Esophagus squamous epithelium (tissue), 5 donors: ENCODE measurements around the gene ENDOV. TPM values are rescaled to one million over a fixed set of nuclear protein-coding genes. Genes with fewer than 3 reads are reported as not detected.

Source experiments
- DNase-seq: peaks from one replicate; lab custom pipeline; 2025; lab: John Stamatoyannopoulos, UW
- H3K27ac ChIP-seq, 4 donors: fragments of 200-600 bp; sonication (generic); one replicate each; pipeline ENCODE4 v1.5.1; 2016 to 2019; ENCODE audit warnings: mild to moderate bottlenecking in 1 of 4
- H3K27me3 ChIP-seq, 4 donors: fragments of 200-600 bp; sonication (generic); 1 replicate in 3 of 4; 2 replicates in 1 of 4; pipeline versions ENCODE4 v1.5.1 to v1.6.0; 2017 to 2021; ENCODE audit warnings: antibody characterized with exemption in 1 of 4
- H3K36me3 ChIP-seq, 3 donors: fragments of 200-600 bp; sonication (generic); one replicate each; pipeline ENCODE4 v1.5.1; 2016 to 2019
- H3K4me1 ChIP-seq, 3 donors: fragments of 200-600 bp; sonication (generic); one replicate each; pipeline ENCODE4 v1.5.1; 2017 to 2019
- H3K4me3 ChIP-seq, 4 donors: fragments of 200-600 bp; sonication (generic); 1 replicate in 3 of 4; 2 replicates in 1 of 4; pipeline ENCODE4 v1.5.1; 2016 to 2019; ENCODE audit warnings: mild to moderate bottlenecking in 2 of 4, moderate library complexity in 1 of 4
- H3K9me3 ChIP-seq, 3 donors: fragments of 200-600 bp; sonication (generic); one replicate each; pipeline ENCODE4 v1.5.1; 2016 to 2019
- CTCF ChIP-seq, 6 experiments: fragments of 450-650 bp in 4 of 6; fragments of 200-600 bp in 2 of 6; sonication (generic) in 2 of 6; IDR thresholded peaks; one replicate each; pipeline ENCODE4 v1.5.1; 2016 to 2019; ENCODE audit warnings: antibody characterized with exemption in 6 of 6, mild to moderate bottlenecking in 4 of 6, moderate library complexity in 4 of 6
- POLR2A ChIP-seq, 4 donors: fragments of 450-650 bp; IDR thresholded peaks; one replicate each; pipeline ENCODE4 v1.6.1; 2017; ENCODE audit warnings: antibody characterized with exemption in 4 of 4, mild to moderate bottlenecking in 4 of 4, moderate library complexity in 3 of 4
- WGBS, 2 donors: methylation state at CpG; one replicate each; pipeline ENCODE4 v1.1.5; 2018; 5-methylcytosine and 5-hydroxymethylcytosine counted together
- intact Hi-C: fragments of 100-400 bp; cut with DNase I; formaldehyde crosslinking; loops from one replicate; pipeline ENCODE4 v1.15.0; 2022
- total RNA-seq, 4 donors: library from RNA; depleted of rRNA; stranded (reverse); fragments of >200 nt; gene quantifications; one replicate each; pipeline ENCODE4 v1.1.0, GENCODE V29; 2016
- donor health status: DM: yes; HTN: yes; CAD: no.

Gene ENDOV
- total RNA-seq, 4 donors from 2014 or later: 7.4 to 16.0 (median 14.5) TPM

- Histone ChIP-seq H3K4me3 (no peak overlapping the region), H3K27ac (no peak overlapping the region), H3K36me3 (peaks cover 40 to 100% (median 81%) of the 10 kb centered on the region in 3 donors), H3K27me3 (no peaks in the 10 kb centered on the region), H3K9me3 (no peaks in the 10 kb centered on the region), H3K4me1 (no peaks in the 10 kb centered on the region)
- TF ChIP-seq CTCF (IDR thresholded peaks at IDR 0.05) (no peak), POLR2A (IDR thresholded peaks at IDR 0.05) (no peak)
- 71 to 80% methylated on average over 13 to 14 of the region's 18 CpGs for WGBS, 2 donors
- DNase-seq: no peak
- intact Hi-C loops: no loop called here
These were observed 41.9 kb upstream of the ENDOV start for GRCh38 chr17:80372922-80373570.

- Histone ChIP-seq H3K36me3 (peaks cover 35 to 100% (median 81%) of the 10 kb centered on the region in 3 donors), H3K4me3 (no peak overlapping the region), H3K27ac (no peak overlapping the region), H3K4me1 (no peaks in the 10 kb centered on the region), H3K9me3 (no peaks in the 10 kb centered on the region), H3K27me3 (no peaks in the 10 kb centered on the region)
- TF ChIP-seq CTCF (IDR thresholded peaks at IDR 0.05) (no peak), POLR2A (IDR thresholded peaks at IDR 0.05) (no peak)
- WGBS, 2 donors: 72 to 85% methylated on average over 7 to 22 of the region's 22 CpGs
- intact Hi-C loops: no loop called here
- DNase-seq: no peak
These were observed 40.8 kb upstream of the ENDOV start for GRCh38 chr17:80374039-80374731.

GRCh38 chr17:80374732-80375585 is 40.0 kb upstream of the ENDOV start:
- H3K4me1 ChIP-seq: no peaks in the 10 kb centered on the region
- no peak overlapping the region for H3K27ac ChIP-seq
- no peaks in the 10 kb centered on the region for H3K9me3 ChIP-seq
- intact Hi-C loops: no loop called here
- no peaks in the 10 kb centered on the region for H3K27me3 ChIP-seq
- H3K36me3 ChIP-seq: peaks cover 28 to 100% (median 81%) of the 10 kb centered on the region in 3 donors
- no peak for TF ChIP-seq CTCF (IDR thresholded peaks at IDR 0.05)
- TF ChIP-seq POLR2A (IDR thresholded peaks at IDR 0.05): no peak
- DNase-seq: no peak
- H3K4me3 ChIP-seq: no peak overlapping the region
- 62 to 78% methylated on average over 9 to 13 of the region's 14 CpGs for WGBS, 2 donors

- Histone ChIP-seq H3K4me1 (no peaks in the 10 kb centered on the region), H3K9me3 (no peaks in the 10 kb centered on the region), H3K36me3 (peaks cover 40 to 100% (median 93%) of the 10 kb centered on the region in 3 donors), H3K4me3 (no peak overlapping the region), H3K27ac (no peak overlapping the region), H3K27me3 (no peaks in the 10 kb centered on the region)
- WGBS, 2 donors: 100% methylated on average over 3 of the region's 4 CpGs; no CpG with 5 or more reads in 1 of the 2 donors
- TF ChIP-seq CTCF (IDR thresholded peaks at IDR 0.05) (no peak), POLR2A (IDR thresholded peaks at IDR 0.05) (no peak)
- no peak for DNase-seq
- intact Hi-C loops: no loop called here
These were observed 38.4 kb upstream of the ENDOV start for GRCh38 chr17:80376531-80376930.
